GM13977 (cell line): Measurements from ENCODE around the gene UNC5A.

Experiments used
- DNase-seq: peaks from one replicate; pipeline ENCODE4 v3.0.0; 2012; ENCODE audit warnings: low spot score
- CTCF ChIP-seq: IDR thresholded peaks from 2 replicates; pipeline ENCODE4 v1.5.1; 2012; ENCODE audit warnings: mild to moderate bottlenecking, control low read depth; ENCODE audit not compliant: insufficient read depth; ENCODE audit errors: extremely low read depth, missing control alignments
- in situ Hi-C: fragments of 300-500 bp; cut with MboI; formaldehyde crosslinking; loops from one replicate; pipeline ENCODE4 v1.12.0; 2022; ENCODE audit warnings: low sequenced_read_pairs, low pct_unique_long_range_greater_than_20kb, mixed read lengths, inconsistent platforms; ENCODE audit not compliant: unreplicated experiment

Gene UNC5A

GRCh38 chr5:176864755-176865154 is 54.4 kb downstream of the UNC5A start:
- in situ Hi-C loops: no loop called here
- no peak for DNase-seq
- no peak for TF ChIP-seq CTCF

- DNase-seq: no peak
- TF ChIP-seq CTCF: no peak
- in situ Hi-C loops: no loop called here
Measured at GRCh38 chr5:176865964-176866363, 55.6 kb downstream of the UNC5A start.

GRCh38 chr5:176866707-176867310 is 56.5 kb downstream of the UNC5A start:
- in situ Hi-C loops: no loop called here
- TF ChIP-seq CTCF: no peak
- no peak for DNase-seq

GRCh38 chr5:176868126-176868525 is 57.8 kb downstream of the UNC5A start:
- in situ Hi-C loops: no loop called here
- TF ChIP-seq CTCF: no peak

GRCh38 chr5:176868731-176869130 is 58.4 kb downstream of the UNC5A start:
- DNase-seq: no peak
- in situ Hi-C loops: no loop called here
- TF ChIP-seq CTCF: no peak

More at GRCh38 chr5:176868126-176868525, 57.8 kb downstream of the UNC5A start:
- DNase-seq: no peak

GRCh38 chr5:176869501-176870109 is 59.2 kb downstream of the UNC5A start:
- DNase-seq: no peak
- TF ChIP-seq CTCF: no peak
- in situ Hi-C loops: no loop called here
